ENCODE data around the gene GLI1.
A peak's percentile ranks its signal among the peaks of the same experiment; 100 is the strongest.

The GLI1 gene

GRCh38 chr12:57461276-57461916, 1.8 kb downstream of the GLI1 start:
- DNase-seq = peak; percentile 87

DNA sequence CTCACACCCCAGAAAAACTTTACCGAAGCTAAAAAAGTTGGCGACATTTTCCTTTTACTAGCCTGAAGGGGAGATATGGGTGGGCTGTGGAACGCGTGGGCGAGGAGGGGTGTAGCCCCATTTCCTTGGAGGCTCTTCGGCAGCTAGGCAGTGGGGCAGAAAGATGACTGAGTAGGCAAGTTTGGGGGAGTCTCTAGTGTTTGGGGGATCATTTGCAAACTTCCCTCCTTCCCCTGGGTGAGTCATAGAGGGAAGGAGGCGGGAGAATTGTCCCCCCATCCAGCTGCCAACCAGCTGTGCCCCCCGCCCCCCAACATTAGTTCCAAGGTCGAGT, 2.3 kb downstream of the GLI1 start:
- DNase-seq = no peak

GRCh38 chr12:57462251-57462911, 2.8 kb downstream of the GLI1 start:
- peak; percentile 93 for DNase-seq

GRCh38 chr12:57462912-57463253, 3.3 kb downstream of the GLI1 start:
- DNase-seq = no peak

GRCh38 chr12:57464569-57464968, 5.0 kb downstream of the GLI1 start:
- DNase-seq = no peak

GRCh38 chr12:57465030-57465746, 5.6 kb downstream of the GLI1 start:
- DNase-seq = no peak

DNA sequence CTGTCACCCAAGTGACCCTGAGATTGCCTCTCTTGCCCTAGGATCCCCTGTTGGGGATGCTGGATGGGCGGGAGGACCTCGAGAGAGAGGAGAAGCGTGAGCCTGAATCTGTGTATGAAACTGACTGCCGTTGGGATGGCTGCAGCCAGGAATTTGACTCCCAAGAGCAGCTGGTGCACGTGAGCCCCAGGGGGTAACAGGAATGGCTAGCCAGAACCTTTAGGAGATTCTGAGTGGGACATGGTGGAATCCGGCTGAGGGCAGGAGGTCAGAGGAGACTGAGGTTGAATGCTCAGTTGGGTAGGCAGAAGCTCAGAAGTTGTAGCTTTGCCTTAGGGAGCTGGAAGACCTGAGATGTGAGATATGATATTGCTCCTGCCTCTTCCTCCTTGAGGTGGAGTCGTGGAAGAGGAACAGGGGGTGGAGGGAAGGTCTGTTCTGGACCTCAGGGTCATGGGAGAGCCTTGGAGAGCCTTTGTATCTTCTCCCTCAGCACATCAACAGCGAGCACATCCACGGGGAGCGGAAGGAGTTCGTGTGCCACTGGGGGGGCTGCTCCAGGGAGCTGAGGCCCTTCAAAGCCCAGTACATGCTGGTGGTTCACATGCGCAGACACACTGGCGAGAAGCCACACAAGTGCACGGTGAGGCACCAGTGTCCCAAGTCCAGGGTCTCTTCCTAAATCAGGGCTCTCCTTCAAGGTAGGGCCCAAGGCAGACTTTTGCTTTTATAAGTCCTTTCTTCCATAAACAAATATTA, 6.3 kb downstream of the GLI1 start:
- no peak for DNase-seq

- DNase-seq = no peak
These were observed 7.8 kb downstream of the GLI1 start for GRCh38 chr12:57467212-57467874.

DNA sequence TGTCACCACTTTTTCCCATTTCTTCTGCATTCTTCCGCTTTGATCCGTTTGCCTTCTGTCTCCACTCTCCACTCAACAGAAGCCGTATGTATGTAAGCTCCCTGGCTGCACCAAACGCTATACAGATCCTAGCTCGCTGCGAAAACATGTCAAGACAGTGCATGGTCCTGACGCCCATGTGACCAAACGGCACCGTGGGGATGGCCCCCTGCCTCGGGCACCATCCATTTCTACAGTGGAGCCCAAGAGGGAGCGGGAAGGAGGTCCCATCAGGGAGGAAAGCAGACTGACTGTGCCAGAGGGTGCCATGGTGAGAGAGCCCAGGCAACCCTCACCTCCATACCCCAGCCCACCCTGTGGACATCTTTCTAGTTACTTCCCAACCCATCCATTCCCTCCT, 8.3 kb downstream of the GLI1 start:
- no peak for DNase-seq

- DNase-seq = no peak
These were observed 9.9 kb downstream of the GLI1 start for GRCh38 chr12:57469296-57470164.

- DNase-seq = no peak
These were observed 10.8 kb downstream of the GLI1 start for GRCh38 chr12:57470286-57470969.

DNA sequence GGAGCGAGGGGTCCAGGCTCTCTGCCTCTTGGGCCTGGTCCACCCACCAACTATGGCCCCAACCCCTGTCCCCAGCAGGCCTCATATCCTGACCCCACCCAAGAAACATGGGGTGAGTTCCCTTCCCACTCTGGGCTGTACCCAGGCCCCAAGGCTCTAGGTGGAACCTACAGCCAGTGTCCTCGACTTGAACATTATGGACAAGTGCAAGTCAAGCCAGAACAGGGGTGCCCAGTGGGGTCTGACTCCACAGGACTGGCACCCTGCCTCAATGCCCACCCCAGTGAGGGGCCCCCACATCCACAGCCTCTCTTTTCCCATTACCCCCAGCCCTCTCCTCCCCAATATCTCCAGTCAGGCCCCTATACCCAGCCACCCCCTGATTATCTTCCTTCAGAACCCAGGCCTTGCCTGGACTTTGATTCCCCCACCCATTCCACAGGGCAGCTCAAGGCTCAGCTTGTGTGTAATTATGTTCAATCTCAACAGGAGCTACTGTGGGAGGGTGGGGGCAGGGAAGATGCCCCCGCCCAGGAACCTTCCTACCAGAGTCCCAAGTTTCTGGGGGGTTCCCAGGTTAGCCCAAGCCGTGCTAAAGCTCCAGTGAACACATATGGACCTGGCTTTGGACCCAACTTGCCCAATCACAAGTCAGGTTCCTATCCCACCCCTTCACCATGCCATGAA, 11.5 kb downstream of the GLI1 start:
- DNase-seq = no peak

- no peak for DNase-seq
These were observed 12.1 kb downstream of the GLI1 start for GRCh38 chr12:57471661-57472060.

GRCh38 chr12:57472391-57472790, 12.8 kb downstream of the GLI1 start:
- no peak for DNase-seq

DNA sequence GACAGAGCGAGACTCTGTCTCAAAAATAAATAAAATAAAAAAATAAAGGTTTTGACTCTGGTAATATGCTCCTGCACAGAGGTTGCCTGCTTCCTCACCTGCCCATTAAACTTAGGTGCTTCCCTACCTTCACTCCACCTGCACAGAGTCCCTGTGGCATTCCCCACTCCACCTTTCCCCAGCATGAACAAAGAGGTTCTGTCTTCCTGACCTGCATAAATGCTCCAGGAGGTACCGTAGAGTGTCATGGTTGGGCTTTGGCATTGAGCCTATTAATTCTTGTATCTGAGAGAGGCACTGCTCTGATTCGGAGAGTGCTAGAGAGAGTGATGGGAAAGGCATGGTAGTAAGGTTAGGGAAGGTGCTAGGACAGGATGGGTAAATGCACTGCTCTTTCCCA, 13.8 kb downstream of the GLI1 start:
- no peak for DNase-seq

DNA sequence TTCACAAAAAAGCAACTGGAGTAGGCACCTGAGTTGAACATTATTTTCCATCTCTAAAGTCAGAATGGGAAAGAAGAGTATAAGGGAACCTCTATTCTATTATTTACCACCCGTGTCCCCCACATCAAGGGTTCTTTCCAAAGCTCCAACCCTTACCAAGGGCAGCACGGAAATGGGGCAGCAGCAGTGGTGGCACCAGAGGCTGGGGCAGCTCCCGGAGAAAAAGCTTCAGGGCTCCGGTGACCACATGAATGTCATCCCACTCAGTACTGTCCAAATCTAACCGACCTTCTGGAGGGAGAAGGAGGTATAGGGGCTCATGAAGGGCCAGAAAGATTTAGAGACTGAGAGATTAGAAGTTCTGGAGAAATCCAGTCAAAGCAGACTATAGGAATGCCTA, 14.3 kb downstream of the GLI1 start:
- no peak for DNase-seq

DNA sequence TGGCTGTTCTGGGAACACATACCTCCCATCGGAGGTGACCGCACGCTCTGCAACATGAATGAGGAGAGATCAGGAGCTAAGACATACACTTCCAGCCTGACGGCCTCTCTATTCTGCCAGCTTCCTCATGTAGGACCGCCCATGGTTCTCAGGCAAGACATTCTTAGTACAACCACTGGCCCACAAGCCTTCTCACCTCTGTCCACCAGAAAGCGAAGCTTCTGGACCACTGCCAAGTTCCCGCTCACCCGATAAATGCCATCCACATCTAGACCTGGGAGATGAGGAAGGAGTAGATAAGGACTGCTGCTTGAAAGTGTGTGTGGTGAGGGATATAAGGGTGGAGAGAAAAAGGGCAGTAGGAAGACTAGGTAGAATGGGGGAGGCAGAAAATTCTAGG, 14.8 kb downstream of the GLI1 start:
- no peak for DNase-seq

DNA sequence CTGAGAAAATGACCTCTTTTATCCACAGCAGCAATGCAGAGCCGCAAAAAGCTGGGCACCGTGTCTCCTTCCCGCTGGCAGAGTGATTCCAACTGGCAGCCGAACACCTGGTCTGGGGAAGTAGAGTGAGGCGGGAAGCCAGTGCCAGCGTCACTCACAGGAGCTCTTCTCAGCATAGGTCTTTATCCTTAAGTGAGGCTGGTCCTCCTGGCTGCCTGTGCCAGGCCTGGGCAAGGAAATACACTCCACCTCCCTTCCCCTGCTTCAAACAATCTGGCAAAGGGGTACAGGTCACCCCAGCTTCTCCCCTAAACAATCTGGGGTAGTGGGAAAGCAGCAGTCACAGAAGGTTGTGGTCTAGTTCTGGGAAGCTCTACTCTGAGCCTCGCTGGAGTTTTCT, 15.3 kb downstream of the GLI1 start:
- DNase-seq = no peak

- no peak for DNase-seq
These were observed 15.9 kb downstream of the GLI1 start for GRCh38 chr12:57475271-57476161.
